Activated CD4-positive, alpha-beta T cell treated with anti-CD3 and anti-CD28 coated beads, Interleukin-2, amount 10 ng/mL, durations not matched to agents 7 days and 5 days (primary cell): ENCODE data around the gene ACAT2. TPM values are rescaled to one million over a fixed set of nuclear protein-coding genes. Genes with fewer than 3 reads are reported as not detected.
"Not testable (repeated sequence)": the region's sequence is repeated elsewhere in the genome, so short reads cannot be mapped to it uniquely, and the experiment has no call there.

ENCODE experiments used
- CTCF ChIA-PET: fragments of 350-600 bp; sonication (Branson Sonifier 250); formaldehyde crosslinking; loops from one replicate; lab custom pipeline; 2021; ENCODE audit warnings: antibody characterized with exemption; lab: Charles Lee
- POLR2A ChIA-PET: fragments of 350-600 bp; sonication (Branson Sonifier 250); formaldehyde crosslinking; loops from one replicate; lab custom pipeline; 2021; ENCODE audit warnings: antibody characterized with exemption; lab: Charles Lee
- DNase-seq: peaks from one replicate; pipeline ENCODE4 v3.0.0-alpha.2; 2020
- H3K27ac Mint-ChIP-seq: one replicate; pipeline ENCODE4 v1.8.0; 2021; ENCODE audit warnings: mild to moderate bottlenecking, moderate library complexity, mixed read lengths
- H3K27me3 Mint-ChIP-seq: one replicate; pipeline ENCODE4 v1.8.0; 2021; ENCODE audit warnings: mixed read lengths
- H3K36me3 Mint-ChIP-seq: one replicate; pipeline ENCODE4 v1.8.0; 2021; ENCODE audit warnings: low read depth, mixed read lengths
- H3K4me1 Mint-ChIP-seq: one replicate; pipeline ENCODE4 v1.8.0; 2021; ENCODE audit warnings: mixed read lengths
- H3K4me3 Mint-ChIP-seq: one replicate; pipeline ENCODE4 v1.8.0; 2021; ENCODE audit warnings: mild to moderate bottlenecking, moderate library complexity, mixed read lengths
- H3K9me3 Mint-ChIP-seq: one replicate; pipeline ENCODE4 v1.8.0; 2021; ENCODE audit warnings: mixed read lengths
- total RNA-seq, 2 experiments: library from RNA; stranded (reverse); gene quantifications; one replicate each; pipeline ENCODE4 v1.2.3, GENCODE V29; 2021

ACAT2 gene
- total RNA-seq, 2 experiments from 2014 or later = 58.4 to 65.8 TPM

DNA sequence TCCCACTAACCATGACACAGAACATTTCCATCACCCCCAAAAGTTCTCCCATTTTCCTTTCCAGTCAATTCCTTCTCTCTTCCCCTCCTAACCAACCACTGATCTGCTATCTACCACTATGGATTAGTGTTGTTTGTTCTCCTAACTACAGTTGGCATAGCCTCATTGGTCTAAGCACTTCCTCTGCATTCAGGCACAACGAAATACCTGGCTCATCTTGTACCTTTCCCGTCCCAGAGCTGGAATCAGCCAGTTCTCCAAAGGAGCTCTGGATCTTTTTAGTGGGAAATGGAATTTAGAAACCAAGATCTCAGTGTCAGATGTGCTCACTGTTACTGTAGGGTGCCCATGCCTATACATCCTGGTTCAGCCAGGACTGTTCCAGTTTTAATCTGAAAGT is 38.6 kb upstream of the ACAT2 start:
- Mint-ChIP-seq H3K4me3 (no peak overlapping the region), H3K27me3 (no peaks in the 10 kb centered on the region), H3K36me3 (peaks cover 27% of the 10 kb centered on the region), H3K9me3 (peaks cover 10% of the 10 kb centered on the region), H3K27ac (no peak overlapping the region), H3K4me1 (peaks cover 30% of the 10 kb centered on the region)
- ChIA-PET CTCF (interaction anchor here (1.1 to 1.5 kb wide), 2 partner anchors 9 to 23 kb away, joined by 4 read pairs; no protein-coding TSS in a partner anchor), POLR2A (no interaction called here)
- DNase-seq = no peak

DNA sequence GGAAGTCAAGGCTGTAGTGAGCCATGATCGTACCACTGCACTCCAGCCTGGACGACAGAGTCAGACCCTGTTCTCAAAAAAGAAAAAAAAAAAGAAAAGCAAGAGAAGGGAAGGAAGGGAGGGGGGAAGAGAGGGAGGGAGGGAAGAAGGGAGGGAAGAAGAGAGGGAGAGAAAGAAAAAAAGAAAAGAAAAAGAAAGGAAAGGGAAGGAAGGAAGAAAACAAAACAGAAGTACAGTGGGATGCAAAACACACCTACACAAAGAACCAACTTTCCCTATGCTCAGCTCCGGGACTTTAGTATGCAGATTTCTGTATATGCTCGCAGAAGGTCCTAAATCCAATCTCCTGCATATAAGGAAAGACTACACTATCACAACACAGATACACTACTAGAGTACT is 37.1 kb upstream of the ACAT2 start:
- DNase-seq = no peak
- Mint-ChIP-seq H3K27me3 (no peaks in the 10 kb centered on the region), H3K27ac (no peak overlapping the region), H3K4me1 (peaks cover 40% of the 10 kb centered on the region), H3K4me3 (no peak overlapping the region), H3K9me3 (peaks cover 10% of the 10 kb centered on the region), H3K36me3 (peaks cover 38% of the 10 kb centered on the region)
- ChIA-PET POLR2A (no interaction called here), CTCF (no interaction called here)

DNA sequence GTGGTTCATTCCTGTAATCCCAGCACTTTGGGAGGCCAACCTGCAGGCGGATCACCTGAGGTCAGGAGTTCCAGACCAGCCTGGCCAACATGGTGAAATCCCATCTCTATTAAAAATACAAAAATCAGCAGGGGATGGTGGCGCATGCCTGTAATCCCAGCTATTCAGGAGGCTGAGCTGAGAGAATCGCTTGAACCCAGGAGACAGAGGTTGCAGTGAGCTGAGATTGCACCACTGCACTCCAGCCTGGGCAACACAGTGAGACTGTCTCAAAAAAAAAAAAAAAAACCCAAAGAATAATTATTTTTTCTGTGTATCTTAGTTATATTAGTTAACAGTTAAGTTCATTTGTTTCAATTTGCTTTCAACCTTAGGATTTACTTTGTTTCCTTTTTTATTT is 36.6 kb upstream of the ACAT2 start:
- H3K4me3 Mint-ChIP-seq, H3K27me3 Mint-ChIP-seq: not testable (repeated sequence)
- CTCF ChIA-PET = interaction anchor here (1.9 kb wide), 1 partner anchor 65 kb away, joined by 5 read pairs; the partner anchor contains the start of genes MRPL18 and TCP1

DNA sequence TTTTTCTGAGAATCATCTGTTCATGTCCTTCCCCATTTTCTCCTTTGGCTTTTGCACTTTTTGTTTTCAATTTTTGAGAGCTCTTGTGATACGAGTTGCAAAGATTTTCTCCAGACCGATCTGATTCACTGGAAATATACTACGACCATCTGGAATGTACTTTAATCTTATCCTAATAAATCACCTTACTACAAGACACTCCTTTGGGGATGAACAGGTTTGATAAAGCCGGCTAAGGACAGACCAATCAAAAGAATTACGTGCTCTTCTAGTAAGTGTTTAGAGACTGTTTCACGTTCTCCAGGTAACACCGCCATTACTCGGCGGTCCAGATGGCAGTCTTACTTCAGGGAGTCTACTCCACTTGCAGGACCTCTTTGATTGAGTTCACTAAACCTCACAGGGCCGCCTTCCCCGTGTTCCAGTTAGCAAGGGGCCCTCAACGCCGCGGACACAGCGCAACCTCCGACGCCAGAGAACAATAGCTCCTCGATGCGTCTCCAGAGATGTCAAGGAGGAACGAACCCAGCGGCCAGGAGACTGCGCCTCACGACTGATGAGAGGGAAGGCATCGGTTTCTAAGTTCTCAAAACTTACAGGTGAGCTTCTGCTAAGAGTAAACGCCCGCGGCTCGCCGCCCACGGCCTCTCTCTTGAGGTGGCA is 35.5 kb upstream of the ACAT2 start:
- H3K9me3 Mint-ChIP-seq = peaks cover 10% of the 10 kb centered on the region
- ChIA-PET CTCF (interaction anchor here (1.3 to 1.9 kb wide), 5 partner anchors 9 to 288 kb away, joined by 3 to 5 read pairs (median 4); partner anchors contain the start of genes MRPL18 and TCP1), POLR2A (interaction anchor here (0.6 to 1.0 kb wide), 3 partner anchors 44 to 343 kb away, joined by 3 to 5 read pairs (median 4); partner anchors contain the start of genes MRPL18 and TCP1)
- DNase-seq = no peak
- H3K36me3 Mint-ChIP-seq = peaks cover 48% of the 10 kb centered on the region
- peak overlapping the region; percentile 95 for H3K4me3 Mint-ChIP-seq
- H3K27me3 Mint-ChIP-seq = no peaks in the 10 kb centered on the region
- H3K27ac Mint-ChIP-seq = peak overlapping the region; percentile 97
- peaks cover 55% of the 10 kb centered on the region for H3K4me1 Mint-ChIP-seq

More for the DNA sequence above, 36.6 kb upstream of the ACAT2 start:
- H3K27ac Mint-ChIP-seq, H3K9me3 Mint-ChIP-seq, POLR2A ChIA-PET, DNase-seq: not testable (repeated sequence)
- Mint-ChIP-seq H3K4me1 (peaks cover 43% of the 10 kb centered on the region), H3K36me3 (peaks cover 39% of the 10 kb centered on the region)

DNA sequence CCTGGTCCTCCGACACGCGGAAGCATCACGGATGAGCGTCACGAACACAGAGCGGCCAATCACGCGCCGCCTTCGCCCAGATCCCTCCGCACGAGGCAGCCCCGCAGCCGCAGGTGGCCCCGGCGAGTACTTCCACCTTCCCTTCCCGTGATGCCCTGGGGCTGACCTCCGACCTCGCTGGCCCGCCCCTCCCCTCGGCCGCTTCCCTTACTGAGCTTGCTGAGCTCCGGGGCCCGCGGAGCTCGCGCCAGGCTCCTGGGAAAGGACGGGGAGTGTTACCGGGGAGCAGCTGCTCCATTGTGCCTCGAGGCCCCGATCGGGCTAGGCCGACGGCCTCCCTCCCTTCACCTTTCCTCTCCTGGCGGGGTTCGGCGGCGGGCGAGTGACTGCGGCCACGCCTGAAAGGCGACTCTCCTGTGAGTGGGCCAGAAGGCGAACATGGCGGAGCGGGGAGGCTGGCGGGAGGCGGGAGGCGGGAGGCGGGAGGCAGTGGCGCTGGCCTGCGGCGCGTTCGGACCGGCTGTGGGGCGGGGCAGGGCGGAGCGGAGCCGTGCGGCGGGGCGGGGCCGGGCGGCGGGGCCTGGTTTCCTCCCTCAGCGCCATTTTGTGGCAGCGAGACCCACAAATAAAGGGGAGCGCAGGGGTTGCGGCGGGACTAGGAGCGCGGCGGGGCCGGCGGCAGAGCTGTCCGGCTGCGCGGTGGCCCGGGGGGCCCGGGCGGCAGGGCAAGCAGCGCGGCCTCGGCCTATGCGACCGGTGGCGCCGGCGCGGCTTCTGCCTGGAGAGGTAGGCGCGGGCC is 34.7 kb upstream of the ACAT2 start, which contains the start of gene WTAP:
TSS of gene WTAP (plus strand) at position 589 of the 799 bp plus-strand sequence. CDS start 8,760 bp downstream, outside the sequence.
- H3K27ac Mint-ChIP-seq = peak within 1 kb of the TSS; percentile 97
- ChIA-PET POLR2A (interaction anchor here (0.8 to 1.0 kb wide), 2 partner anchors 63 to 342 kb away, joined by 4 to 5 read pairs; partner anchors contain the start of genes MRPL18 and TCP1), CTCF (interaction anchor here (0.6 to 1.9 kb wide), 6 partner anchors 9 to 287 kb away, joined by 3 to 5 read pairs (median 4); partner anchors contain the start of genes MRPL18 and TCP1)
- H3K36me3 Mint-ChIP-seq = peaks cover 49% of the 10 kb centered on the region
- H3K4me3 Mint-ChIP-seq = peak within 1 kb of the TSS; percentile 95
- peak; percentile 97 for DNase-seq
- H3K9me3 Mint-ChIP-seq = peaks cover 10% of the 10 kb centered on the region
- peaks cover 58% of the 10 kb centered on the region for H3K4me1 Mint-ChIP-seq
- no peaks in the 10 kb centered on the region for H3K27me3 Mint-ChIP-seq

DNA sequence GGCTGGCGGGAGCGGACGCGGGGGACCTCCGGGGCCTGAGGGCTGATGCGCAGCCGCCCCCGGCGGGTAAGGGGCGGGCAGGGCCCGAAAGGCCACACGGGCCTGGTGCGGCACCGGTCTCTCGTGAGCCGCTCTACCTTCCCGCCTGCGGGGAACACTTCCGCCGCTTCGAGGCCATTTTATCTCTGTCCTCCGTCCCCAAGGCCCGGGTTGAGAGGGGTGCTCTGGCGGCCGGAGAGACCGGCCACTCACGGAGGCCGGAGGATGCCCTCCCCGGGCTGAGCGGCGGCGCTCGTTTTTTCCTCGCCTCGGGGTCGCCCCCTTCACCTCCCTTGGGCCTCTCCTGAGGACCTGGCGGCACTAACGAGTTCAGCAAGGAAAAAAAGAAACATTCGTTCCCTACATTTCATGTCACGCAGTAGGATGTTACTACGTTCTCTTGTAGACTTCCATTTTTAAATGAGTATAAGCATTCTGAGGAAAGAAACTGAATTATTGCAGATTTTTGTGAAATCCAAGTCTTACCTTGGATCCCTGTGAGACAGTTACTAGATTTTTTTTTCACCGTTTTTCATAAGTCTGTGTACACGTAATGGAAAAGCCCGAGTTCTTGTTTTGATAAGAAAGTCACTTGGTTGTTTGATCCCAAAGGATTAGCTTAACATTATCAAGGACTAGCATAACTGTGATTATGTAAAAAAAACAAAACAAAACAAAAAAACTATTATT is 34.0 kb upstream of the ACAT2 start:
- Mint-ChIP-seq H3K36me3 (peaks cover 43% of the 10 kb centered on the region), H3K4me1 (peaks cover 59% of the 10 kb centered on the region)

DNA sequence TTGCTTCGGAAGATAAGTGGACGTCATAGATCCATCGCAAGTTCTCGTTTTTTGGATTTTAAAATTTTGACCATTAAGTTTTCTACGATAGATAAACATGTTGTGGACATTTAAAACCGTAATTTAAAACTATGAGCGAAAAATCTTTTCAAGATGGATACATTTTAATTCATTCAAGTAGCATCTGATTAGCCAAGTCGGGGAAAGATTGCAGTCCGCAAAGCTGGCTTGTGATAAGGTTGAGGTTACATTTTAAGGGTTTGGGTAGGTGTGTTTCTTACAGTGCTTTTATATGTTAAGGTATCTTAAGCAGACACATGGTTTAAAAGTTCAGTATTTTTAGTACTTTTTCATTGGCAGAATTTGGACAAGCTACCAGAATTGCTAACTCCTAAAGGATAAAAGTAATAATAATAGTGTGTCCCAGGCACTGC is 33.3 kb upstream of the ACAT2 start:
- Mint-ChIP-seq H3K27me3 (no peaks in the 10 kb centered on the region), H3K9me3 (no peaks in the 10 kb centered on the region), H3K4me1 (peaks cover 56% of the 10 kb centered on the region), H3K36me3 (peaks cover 37% of the 10 kb centered on the region), H3K27ac (peak overlapping the region; percentile 93), H3K4me3 (peak overlapping the region; percentile 90)
- ChIA-PET CTCF (interaction anchor here (0.7 to 1.9 kb wide), 3 partner anchors 15 to 61 kb away, joined by 3 to 5 read pairs (median 3); partner anchors contain the start of genes MRPL18 and TCP1), POLR2A (no interaction called here)
- peak; percentile 16 for DNase-seq

More for the DNA sequence above, 34.0 kb upstream of the ACAT2 start:
- H3K27ac Mint-ChIP-seq = peak overlapping the region; percentile 93
- no peaks in the 10 kb centered on the region for H3K27me3 Mint-ChIP-seq
- H3K4me3 Mint-ChIP-seq = peak overlapping the region; percentile 90
- POLR2A ChIA-PET = no interaction called here
- peak; percentile 59 for DNase-seq
- CTCF ChIA-PET = interaction anchor here (0.7 to 1.9 kb wide), 2 partner anchors 38 to 62 kb away, joined by 3 to 5 read pairs; partner anchors contain the start of genes MRPL18 and TCP1
- peaks cover 5% of the 10 kb centered on the region for H3K9me3 Mint-ChIP-seq

DNA sequence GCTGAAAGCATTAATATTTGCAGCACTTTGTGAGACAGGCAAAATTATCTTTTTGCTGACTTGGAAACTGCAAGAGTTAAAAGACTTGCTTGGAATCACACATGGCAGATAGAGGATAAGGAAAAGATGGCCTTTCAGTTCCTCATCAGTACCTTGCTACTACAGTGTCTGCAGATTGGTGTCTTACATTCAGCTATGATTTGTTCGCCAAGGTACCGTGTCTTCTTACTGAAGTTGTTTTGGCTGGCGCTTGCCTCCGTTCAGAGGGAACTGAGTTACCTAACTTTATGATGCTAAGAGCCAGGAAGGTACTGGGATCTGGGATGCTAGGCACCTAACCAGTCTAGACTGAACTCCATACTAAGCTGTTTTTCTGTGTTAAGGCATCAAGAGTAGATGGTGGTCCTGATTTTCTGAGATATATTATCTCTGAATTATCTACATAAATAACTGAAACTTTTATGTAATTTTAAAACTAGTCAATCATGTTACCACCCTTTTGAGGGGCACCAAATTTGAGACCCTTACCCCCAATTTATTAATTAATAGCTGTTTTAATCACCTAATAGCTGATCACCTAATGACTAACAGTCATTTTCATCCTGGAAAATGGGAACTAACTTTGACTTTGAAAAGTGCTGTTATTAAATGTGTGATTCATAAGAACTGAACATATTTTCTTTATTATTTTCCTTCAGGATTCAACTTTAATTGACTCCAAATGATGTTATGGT is 32.1 kb upstream of the ACAT2 start:
- Mint-ChIP-seq H3K4me1 (peaks cover 53% of the 10 kb centered on the region), H3K36me3 (peaks cover 32% of the 10 kb centered on the region), H3K4me3 (peak overlapping the region; percentile 90), H3K27me3 (no peaks in the 10 kb centered on the region), H3K27ac (peak overlapping the region; percentile 93), H3K9me3 (no peaks in the 10 kb centered on the region)
- DNase-seq = no peak
- ChIA-PET CTCF (interaction anchor here (1.4 to 1.9 kb wide), 2 partner anchors 59 to 60 kb away, joined by 4 to 5 read pairs; partner anchors contain the start of genes MRPL18 and TCP1), POLR2A (no interaction called here)

DNA sequence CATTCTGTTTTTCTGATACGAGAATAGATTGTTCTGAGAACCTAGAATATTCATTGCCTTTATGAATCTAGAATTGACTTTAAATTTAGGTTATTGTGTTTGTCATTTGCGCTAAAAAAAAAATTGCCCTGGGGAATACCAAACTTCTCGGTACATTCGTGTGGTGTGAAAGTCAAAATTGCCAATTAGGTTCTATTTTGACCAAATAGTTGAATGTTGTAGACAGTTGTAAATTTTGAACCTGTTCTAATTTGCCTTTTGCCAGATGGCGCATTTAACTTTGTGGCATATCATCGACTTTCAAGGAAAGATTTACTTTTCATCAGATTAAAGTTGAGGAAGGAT is 31.5 kb upstream of the ACAT2 start:
- H3K27me3 Mint-ChIP-seq = no peaks in the 10 kb centered on the region
- no peak overlapping the region for H3K27ac Mint-ChIP-seq
- DNase-seq = no peak
- peaks cover 49% of the 10 kb centered on the region for H3K4me1 Mint-ChIP-seq
- ChIA-PET POLR2A (no interaction called here), CTCF (interaction anchor here (1.3 to 1.4 kb wide), 2 partner anchors 16 to 58 kb away, joined by 4 read pairs; no protein-coding TSS in a partner anchor)
- no peaks in the 10 kb centered on the region for H3K9me3 Mint-ChIP-seq
- peaks cover 32% of the 10 kb centered on the region for H3K36me3 Mint-ChIP-seq
- peak overlapping the region; percentile 30 for H3K4me3 Mint-ChIP-seq

DNA sequence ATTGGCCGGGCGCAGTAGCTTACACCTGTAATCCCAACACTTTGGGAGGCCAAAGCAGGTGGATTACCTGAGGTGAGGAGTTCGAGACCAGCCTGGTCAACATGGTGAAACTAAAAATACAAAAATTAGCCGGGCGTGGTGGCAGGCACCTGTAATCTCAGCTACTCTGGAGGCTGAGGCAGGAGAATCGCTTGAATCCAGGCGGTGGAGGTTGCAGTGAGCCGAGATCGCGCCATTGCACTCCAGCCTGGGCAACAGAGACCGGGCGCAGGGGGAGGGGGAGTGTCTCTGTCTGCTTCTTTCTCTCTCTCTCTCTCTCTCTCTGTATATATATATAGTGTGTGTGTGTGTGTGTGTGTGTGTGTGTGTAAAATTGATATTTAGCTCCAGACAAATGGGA is 29.3 kb upstream of the ACAT2 start:
- CTCF ChIA-PET = interaction anchor here (0.5 to 1.3 kb wide), 4 partner anchors 10 to 762 kb away, joined by 3 to 4 read pairs (median 3); no protein-coding TSS in a partner anchor
- H3K4me3 Mint-ChIP-seq, DNase-seq, H3K9me3 Mint-ChIP-seq, H3K27me3 Mint-ChIP-seq, POLR2A ChIA-PET, H3K27ac Mint-ChIP-seq: not testable (repeated sequence)
- H3K36me3 Mint-ChIP-seq = peaks cover 31% of the 10 kb centered on the region
- H3K4me1 Mint-ChIP-seq = peaks cover 43% of the 10 kb centered on the region

DNA sequence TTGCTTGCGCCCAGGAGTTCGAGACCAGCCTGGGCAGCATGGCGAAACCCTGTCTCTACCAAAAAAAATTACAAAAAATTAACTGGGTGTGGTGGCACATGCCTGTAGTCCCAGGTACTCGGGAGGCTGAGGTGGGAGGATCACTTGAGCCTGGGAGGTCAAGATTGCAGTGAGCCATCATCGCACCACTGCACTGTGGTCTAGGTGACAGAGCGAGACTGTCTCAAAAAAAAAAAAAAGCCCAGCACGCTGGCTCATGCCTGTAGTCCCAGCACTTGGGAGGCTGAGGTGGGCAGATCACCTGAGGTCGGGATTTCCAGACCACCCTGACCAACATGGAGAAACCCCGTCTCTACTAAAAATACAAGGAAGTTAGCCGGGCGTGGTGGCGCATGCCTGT is 28.4 kb upstream of the ACAT2 start:
- Mint-ChIP-seq H3K4me1 (peaks cover 50% of the 10 kb centered on the region), H3K36me3 (peaks cover 26% of the 10 kb centered on the region)
- CTCF ChIA-PET, H3K4me3 Mint-ChIP-seq, H3K27ac Mint-ChIP-seq, H3K9me3 Mint-ChIP-seq, H3K27me3 Mint-ChIP-seq, DNase-seq, POLR2A ChIA-PET: not testable (repeated sequence)
